Medulla oblongata (tissue), 1 donor: Measurements from ENCODE around the gene RAP1GAP.

Experiments
- DNase-seq: peaks from one replicate; pipeline ENCODE4 v3.0.0-alpha.2; 2015; ENCODE audit errors: extremely low spot score

RAP1GAP gene

DNA sequence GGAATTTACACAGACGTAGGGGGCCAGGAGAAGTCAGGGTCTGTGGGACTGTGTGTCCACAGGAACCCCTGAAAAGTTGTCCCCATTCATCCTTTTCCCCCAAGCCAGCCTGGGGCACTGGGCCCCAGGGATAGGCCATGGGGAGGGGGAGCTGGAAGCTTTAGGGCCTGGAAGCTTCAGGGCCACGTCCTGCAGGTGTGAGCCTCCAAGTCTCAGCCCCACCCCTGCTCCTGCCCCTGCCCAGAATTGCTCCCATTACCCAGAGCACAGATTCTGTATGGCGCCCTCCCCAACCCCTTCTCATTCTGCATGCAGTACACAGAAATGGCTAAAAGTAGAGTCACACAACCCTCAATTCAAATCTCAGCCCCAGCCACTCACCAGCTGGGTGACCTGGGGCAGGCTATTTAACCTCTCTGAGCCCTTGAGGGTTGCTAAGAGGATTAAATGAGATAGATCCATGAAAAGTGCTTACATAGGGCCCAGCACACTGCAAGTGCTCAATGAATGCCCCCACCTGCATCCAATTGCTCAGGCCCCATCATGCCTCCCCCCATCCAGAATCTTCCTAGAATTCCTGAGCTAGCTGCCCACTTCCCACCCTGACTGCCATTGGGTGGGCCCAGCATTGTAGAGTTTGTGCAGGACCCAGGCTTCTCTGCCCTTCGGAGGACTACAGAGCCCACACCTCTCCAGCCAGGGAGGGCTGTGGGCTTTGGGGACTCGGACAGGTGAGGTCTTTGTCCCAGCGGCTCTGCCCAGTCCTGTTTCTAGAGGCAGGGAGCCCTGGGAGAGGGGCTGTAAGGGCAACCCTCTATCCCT is 6.5 kb downstream of the RAP1GAP start:
- no peak for DNase-seq

DNA sequence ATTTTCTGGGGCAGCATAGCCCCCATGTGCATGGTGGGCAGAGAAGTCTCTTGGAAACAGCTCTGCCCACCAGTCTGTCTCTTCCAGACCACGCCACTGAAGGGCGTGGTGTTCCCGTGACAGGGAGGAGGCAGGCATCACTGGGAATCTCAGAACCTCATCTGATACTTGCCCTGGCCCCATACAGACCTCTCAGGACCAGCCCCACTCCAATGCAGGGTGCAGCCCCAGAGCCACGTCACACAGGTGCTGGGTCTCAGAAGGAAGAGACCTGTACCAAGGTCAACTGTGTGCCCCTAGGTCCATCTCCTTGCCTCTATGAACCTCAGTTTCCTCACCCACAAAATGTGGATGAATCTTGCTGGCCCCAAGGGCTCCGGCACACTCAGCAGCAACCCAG is 7.3 kb downstream of the RAP1GAP start:
- DNase-seq = no peak

DNA sequence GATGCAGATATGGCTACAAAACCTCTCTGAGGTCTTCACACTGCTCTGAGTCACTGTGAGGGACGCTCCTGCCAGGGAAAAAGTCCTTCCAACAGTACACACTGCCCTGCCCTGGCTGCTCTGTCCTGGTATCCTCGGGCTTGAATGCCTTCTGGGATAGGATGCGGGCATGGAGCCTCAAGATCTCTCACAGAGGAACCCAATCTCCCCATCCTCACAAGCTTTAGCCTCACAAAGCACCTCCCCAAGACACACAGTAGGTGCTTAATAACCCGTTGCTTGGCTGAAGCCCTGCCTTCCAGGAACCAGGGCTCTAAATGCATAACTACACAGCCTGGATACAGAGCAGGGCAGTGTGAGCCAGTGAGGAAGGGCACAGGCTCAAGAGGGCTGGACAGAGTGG is 9.2 kb downstream of the RAP1GAP start:
- no peak for DNase-seq

DNA sequence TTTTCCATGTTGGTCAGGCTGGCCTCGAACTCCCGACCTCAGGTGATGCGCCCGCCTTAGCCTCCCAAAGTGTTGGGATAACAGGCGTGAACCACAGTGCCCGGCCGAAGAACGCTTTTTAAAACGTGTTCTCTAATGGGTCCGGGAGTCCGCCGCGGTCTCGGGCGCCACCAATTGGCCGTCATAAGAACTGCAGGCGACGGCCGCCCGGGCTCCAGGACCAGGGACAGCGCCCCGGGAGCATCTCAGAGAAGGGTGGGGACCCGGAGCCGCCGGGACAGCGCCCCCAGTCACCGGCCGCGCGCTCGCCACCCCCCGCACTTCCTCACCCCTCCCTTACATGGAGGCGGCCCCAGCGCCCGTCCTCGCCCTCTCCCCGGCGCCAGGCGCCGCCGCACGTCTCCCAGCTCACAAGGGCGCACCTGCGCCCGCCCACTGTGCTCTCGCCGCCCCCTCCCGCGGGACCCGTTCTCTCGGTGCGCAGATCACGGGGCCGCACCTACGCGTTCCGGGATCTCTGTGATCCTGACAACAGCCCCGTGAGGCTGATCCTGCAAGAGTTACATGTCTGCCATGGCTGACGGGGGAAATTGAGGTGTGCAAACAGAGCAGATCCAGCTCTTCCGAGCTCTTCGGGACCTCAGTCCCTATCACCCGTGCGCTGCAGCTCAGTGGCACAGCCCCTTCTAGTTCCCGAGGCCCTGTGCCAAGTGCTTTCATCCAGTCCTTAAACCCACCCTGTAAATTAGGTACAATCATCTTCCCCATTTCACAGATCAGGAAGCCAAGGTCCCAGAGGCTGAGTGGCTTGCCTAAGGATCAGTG is 9.8 kb downstream of the RAP1GAP start:
- peak; percentile 76 for DNase-seq

DNA sequence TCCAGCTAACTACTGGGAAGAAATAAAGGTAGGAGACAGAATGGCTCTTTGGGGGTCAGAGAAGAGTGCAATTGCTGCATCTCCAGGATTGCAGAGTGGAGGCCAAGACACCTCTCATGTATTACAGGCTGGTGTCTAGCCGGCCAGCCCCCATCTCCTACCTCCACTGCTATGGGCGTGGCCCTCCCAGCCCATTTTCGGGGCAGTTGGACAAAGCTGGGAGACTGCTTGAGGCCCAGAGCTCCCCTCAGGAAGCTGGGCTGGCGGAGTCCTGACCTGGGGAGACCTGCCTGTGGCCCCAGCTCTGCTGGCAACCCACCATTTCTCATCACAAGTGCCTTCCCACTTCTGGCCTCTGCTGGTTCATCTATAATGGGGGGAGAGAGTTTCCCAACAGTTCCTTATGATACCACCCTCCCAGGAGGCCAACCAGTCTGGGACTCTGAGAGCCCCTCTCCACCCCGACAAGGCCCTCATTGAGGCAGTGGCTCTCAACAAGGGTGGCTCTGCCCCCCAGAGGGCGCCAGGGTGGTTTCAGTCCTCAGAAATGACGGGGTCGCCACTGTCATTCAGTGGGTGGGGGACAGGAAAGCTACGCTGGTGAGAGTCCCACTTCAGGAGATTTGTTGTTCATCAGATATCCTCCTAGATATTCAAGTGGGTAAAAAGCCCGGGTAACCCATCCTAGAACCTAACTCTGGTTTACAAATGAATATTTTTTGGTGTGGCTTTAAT is 11.5 kb downstream of the RAP1GAP start:
- DNase-seq = no peak

DNA sequence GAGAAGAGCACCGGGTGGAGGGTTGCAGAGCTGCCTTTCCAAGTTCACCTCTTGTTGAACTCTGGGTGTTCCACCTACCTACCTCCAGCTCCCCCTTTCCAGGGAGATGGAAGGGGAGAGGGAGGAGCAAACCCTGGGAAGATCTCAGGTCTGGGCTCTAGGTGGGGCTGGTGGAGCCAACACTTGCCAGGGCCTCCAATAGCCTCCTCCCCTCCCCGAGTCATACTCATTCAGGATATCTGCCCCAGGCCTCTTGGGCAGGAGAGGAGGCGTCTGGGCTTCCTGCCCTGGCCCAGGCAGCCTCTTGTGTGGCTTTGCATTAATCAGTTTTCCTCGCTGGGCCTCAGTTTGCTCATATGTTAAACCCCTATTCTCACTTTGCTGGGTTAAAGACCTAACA is 13.4 kb downstream of the RAP1GAP start:
- DNase-seq = peak; percentile 54

DNA sequence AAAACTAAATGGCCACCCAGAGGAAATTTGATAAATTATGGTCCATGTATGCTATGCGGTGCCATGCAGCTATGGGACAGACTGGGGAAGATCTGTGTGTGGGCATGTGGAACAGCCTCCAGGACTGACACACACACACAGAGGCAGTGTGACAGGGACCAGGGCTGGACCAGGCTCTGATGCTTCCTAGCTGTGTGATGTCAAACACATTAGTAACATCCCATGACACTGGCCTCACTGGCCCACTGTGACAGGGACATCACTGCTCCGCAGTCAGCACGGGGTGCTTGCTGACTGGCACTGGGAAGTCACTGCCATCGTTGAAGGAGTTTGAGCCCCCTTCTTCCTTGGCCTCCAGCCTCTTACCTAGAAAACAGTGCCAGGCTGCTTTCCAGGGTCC is 13.9 kb downstream of the RAP1GAP start:
- DNase-seq = peak; percentile 60

DNA sequence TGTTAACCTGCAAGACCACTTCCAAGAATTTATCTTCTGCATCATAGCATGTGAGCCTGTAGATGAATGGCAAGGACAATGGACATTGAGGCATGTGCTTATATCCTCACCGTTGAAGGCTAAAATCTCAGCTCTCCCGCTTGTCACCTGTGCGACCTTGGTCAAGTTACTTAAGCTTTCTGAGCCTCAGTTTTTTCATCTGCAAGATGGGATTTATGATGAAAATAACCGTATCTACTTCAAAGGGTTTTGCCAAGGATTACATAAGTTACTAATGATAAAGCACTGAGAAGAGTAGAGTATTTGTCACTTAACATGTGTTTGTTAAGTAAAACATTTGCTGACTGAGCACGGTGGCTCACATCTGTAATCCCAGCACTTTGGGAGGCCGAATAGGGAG is 14.9 kb downstream of the RAP1GAP start:
- DNase-seq = no peak

DNA sequence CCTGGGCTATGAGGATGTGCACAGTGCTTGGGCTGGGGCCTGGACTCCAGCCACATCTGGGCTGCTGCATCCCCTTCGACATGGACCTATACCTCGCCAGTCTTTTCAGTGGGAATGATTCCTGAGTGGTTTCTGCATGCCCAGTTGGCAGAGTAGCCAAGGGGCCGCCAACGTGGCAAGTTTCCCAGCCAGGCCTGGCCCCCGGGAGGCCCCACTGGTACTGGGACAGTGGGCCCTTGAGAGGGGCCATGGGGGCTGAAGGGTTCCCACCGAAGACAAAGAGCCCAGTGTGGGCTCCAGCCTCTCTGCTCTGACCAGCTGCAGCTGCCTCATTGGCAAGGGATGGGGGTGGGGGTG is 15.4 kb downstream of the RAP1GAP start:
- peak; percentile 88 for DNase-seq

DNA sequence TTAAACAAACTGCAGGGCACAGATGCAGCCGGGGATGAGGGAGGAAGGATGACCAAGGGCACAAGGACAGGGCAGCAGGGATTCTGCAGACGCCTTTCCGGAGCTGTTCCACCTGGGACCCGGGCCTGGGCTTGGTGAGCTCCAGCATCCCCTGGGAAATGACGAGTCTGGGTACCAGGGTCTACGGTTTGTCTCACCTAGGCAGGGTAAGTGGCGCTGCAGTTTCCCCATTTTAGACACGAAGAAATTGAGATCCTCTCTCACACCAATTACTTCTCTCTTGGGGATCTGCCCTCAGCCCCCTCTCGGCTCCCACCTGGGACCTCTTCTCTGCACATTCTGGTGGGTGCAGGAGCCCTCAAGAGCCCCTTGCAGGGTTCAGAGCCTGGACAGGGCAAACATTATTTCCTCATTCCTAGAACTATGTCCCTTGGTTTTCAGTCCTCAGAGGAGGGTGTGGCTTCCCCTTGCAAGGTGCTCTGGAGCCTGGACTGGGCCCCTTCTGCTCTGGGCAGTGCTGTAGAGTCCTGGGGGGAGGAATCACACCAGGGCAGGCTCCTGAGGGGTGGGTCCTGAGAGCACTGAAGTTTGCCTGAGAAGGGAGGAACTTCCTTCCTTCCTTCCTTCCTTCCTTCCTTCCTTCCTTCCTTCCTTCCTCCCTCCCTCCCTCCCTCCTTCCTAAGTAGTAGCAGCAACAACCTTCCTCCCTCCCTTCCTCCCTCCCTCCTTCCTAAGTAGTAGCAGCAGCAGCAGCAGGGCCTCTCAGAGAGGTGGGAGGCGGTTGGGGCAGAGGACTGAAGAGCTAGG is 16.0 kb downstream of the RAP1GAP start:
- no peak for DNase-seq

DNA sequence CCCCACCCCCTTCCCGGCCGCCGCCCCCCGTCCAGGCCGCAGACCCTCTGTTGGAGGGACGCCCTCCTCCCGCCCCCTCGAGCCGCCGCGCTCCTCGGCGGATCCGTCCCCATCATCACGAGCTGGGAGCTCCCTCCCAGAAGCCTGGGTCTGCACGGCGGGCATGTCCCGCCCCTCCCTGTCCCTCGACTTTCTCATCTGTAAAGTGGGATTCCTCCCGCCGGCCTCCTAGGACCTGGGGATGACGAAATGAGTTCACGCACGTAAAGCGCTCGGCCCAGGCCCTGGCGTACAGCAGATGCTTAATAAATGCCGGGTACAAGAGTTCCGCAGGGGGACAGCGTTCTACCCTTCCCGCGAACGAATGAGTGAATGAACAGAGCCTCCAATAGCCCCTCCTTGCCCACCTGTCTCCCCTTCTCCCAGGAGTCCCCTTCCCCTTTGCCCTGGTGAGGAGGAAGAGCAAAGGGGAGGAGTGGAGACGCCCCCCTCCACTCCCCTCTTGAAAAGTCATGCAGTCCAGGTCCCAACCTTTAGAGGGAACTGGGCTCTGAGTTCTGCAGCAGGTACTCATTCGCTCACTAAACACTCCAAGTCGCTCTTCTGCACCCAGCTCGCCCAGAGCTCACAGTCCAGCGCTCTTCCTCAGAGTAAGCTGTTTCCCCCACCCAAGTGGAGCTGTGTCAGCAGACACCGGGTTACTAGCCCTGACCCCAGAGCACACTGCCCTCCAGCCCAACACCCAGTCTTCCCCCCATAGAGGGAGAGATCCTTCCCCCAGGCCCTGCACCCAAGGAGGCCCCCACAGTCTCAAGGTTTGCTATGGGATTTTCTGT is 16.8 kb downstream of the RAP1GAP start:
- peak; percentile 29 for DNase-seq

DNA sequence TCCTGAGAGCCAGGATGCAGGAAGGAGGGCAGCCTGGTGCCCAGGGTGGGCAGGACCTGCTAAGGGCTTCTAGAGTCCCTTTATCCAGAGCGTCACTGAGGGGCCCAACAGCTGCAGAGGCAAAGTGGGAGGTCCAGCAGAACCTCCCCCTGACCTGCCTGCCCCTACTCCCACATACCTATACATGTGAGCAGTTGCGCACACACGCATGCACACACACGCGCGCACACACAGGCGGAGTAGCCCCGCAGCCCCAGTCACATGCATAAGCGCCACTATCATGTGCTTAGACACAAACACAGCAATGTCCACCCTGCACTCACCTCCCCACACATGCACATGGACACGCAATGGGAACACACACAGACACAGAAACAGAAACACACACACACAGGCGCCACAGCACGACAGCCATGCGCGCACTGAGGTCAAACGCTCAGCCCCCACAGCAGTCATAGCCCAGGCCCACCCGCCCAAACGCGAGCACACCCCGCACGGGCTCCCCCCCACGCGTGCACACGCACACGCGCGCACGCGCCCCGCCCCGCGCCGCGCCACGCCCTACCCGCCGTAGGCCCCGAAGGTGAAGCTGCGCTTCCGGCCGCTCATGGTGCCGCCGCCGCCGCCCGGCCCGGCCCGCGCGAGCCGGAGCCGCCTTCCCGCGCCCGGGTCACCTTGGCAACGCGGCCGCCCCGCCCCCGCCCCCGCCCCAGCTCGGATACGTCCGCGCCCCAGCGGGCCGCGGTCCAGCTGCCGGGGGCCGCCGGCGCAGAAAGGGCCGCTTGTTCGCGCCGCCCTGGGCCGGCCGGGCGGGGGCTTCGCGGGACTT is 17.7 kb downstream of the RAP1GAP start:
- peak; percentile 60 for DNase-seq

DNA sequence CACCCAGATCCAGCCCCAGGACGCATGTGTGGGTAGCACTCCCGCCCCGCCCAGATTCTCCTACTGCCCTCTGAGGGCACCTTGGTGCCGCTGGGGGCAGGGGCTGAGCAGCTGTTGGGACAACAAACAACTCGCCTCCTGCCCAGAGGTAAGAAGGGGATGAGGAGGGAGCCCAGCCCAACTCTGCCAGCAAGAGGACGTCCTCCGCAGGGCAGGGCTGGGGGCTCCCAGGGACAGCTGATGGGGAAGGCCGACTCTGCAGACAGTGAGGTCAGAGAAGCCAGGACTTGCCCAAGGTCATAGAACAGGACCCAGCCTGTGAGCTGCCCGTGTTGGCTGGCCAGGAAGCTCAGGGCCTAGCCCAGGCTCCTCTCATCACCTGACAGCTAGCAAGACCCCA is 18.8 kb downstream of the RAP1GAP start:
- DNase-seq = no peak

DNA sequence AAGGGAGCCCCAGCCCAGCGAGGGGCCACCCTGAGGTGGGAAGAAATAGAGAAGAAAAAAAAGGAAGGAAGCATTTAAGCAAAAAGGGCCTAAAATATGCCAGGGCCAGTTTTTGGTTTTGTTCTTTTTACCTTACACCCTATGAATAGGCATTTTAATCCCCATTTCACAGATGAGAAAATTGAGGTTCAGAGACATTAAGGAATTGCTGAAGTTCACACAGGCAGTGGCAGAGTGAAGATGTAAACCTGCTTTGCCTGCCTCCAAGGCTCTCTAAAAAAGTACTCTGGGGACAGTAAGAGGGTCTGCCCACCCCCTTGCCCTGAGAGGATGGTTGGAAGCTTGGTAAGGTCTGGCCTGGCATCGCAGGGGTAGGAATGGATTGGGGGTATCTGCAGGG is 19.8 kb downstream of the RAP1GAP start:
- DNase-seq = no peak

DNA sequence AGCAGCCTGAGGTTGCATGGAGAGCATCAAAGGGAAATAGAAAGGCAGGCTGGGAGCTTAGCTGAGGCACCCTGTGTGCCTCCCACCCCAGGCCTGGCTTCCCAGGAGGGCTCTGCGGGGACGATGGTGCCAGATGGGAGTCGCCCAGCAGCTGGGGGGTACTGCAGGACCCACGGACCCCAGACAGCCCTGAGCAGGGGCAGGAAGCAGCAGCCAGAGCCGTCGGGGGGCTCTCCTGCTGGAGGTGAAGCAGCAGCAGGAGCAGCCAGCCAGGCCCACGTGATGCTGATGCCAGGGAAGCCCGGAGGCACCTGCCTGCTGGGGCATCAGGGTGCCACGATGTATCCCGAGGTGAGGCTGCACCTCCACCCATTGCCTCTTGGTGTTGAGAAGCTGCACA is 20.4 kb downstream of the RAP1GAP start:
- DNase-seq = no peak

DNA sequence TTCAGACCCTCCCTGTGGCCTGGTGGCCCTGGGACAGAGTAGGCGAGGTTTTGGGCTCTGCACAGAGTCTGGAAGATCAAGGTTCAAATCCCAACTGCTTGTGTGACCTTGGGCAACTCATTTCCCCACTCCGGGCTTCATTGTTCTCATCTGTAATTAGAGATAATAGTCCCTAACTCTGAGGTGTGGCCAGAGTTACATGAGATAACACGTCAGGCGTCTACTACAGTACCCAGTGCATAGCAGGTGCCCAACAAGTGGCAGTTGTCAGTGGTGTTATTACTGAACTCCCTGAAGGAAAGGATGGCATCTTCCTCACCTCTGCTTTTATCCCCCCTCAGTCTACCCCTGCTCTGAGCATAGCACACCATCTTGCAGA is 20.8 kb downstream of the RAP1GAP start:
- no peak for DNase-seq

DNA sequence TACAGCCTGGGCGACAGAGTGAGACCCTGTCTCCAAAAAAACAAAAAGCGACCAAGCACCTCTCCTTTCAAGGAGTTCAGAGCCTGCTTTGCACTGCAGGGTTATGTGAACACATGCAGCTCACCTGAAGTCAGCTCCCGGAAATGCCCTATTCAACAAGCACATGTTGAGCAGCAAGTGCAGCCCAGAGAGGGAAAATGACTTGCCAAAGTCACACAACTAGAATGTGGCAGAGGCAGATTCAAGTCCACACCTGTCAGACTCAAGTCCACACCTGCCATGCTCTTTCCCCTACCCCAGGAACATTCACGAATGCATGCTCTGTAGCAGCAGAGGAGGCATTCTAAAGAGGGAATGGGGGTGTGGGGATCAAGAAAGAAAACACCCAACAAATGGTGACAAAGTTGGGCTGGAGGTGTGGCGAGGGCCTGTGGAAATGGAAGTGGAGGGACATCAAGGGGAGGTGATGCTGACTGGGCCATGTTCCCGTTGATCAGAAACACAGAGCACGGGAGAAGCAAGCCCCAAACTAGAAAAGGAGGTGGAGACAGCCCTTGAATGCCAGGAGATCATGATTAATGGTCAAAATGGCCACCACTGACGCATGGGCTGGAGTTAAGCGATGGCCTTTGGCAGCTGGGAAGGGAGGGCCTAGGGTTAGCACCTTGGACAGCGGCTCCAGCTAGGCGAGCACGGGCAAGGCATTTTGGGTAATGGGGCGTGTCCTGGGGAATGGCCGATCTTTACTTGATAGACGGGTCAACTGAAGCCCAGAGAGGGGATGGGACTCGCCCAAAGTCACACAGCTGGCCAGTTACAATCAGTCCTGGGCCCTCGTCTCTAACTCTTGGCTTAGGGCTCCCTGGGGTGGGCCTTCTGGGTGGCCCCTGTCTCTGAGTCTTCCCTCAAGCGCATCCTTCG is 21.5 kb downstream of the RAP1GAP start:
- no peak for DNase-seq

DNA sequence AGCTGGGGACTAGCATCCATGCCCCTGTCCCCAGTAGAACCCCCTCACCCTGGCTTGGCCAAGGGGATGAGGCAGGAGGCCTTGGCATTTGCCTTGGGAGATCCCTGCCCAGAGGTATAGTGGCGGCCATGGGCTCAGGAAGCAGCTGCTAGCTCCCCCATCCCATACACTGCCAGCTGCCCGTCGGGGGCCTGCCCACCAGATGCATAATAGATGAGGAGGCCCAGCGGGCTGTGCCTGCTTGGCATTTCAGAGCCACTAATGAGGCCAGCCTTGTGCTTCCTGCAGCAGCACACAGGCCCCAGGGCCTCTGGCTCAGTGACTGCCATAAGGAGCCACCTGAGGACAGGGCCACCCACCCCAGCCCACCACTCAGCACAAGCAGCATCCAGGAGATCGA is 23.6 kb downstream of the RAP1GAP start:
- no peak for DNase-seq

DNA sequence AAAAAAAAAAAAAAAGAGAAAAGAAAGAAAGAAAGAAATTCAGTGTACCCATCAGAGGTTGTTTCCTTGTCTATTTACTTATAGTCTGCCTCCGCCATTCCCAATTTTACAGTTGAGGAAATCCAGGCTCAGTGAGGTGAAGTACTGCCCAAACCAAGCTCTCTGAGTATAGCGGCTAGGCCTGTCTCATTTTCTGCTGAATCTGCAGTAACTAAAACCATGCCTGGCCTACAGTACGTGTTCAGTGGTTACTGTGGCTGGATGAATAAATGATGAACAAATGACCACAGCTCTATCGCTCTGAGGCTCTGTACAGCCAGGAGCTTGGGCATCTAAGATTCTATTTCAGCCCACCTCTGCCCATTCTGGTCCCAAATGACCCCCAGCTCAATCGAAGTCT is 24.3 kb downstream of the RAP1GAP start:
- DNase-seq = no peak
